ENCODE results near the gene SLC34A1.

DNA sequence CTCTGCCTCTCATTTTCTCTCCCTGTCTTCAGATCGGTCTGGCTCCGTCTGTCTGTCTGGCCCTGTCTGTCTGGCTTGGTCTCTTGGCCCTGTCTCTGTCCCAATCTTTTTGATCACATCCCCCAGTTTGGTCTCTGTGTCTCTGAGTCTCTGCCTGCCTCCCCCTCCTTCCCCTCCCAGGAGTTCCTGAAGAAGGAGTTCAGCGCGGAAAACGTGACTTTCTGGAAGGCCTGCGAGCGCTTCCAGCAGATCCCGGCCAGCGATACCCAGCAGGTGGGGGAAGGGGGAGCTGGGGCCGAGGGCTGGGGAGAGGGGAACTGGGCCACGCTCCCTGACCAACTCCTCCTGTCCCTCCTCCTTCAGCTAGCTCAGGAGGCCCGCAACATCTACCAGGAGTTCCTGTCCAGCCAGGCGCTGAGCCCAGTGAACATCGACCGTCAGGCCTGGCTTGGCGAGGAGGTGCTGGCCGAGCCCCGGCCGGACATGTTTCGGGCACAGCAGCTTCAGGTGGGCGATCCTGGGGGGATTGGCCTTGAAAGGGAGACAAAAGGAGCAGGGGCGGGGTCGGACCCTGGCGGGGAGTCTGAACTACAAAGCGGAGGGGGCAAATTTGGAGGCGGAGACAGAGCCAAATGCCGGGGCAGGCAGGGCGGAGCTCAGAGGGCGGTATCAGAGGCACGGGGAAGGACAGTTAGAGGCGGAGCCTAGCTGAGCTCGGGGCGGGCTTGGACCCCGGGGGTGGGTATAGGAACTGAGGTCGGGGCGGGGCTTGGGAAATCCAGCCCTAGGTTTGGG is 17.5 kb upstream of the SLC34A1 start:
- peak in 1 of 4 donors; percentile 36 for TF ChIP-seq POLR2A (IDR thresholded peaks at IDR 0.05)
- TF ChIP-seq, protein P1, sequence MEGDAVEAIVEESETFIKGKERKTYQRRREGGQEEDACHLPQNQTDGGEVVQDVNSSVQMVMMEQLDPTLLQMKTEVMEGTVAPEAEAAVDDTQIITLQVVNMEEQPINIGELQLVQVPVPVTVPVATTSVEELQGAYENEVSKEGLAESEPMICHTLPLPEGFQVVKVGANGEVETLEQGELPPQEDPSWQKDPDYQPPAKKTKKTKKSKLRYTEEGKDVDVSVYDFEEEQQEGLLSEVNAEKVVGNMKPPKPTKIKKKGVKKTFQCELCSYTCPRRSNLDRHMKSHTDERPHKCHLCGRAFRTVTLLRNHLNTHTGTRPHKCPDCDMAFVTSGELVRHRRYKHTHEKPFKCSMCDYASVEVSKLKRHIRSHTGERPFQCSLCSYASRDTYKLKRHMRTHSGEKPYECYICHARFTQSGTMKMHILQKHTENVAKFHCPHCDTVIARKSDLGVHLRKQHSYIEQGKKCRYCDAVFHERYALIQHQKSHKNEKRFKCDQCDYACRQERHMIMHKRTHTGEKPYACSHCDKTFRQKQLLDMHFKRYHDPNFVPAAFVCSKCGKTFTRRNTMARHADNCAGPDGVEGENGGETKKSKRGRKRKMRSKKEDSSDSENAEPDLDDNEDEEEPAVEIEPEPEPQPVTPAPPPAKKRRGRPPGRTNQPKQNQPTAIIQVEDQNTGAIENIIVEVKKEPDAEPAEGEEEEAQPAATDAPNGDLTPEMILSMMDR (IDR thresholded peaks at IDR 0.05), result peak in 1 of 6 experiments; percentile 4
- TF ChIP-seq EP300 (IDR thresholded peaks at IDR 0.05), result no peak

All from upper lobe of left lung (tissue), 4 donors.